ENCODE results near the gene NAB1.

GRCh38 chr2:190668892-190669291 lies 20.0 kb downstream of the NAB1 start:
- TF ChIP-seq CTCF (conservative IDR thresholded peaks at IDR 0.05 in 1 of 2, IDR thresholded peaks at IDR 0.05 in 1 of 2; ENCODE audit: extremely low read depth in 1 of 2, insufficient read depth in 1 of 2, low read depth in 1 of 2, low read length in 2 of 2): no peak
- no peak for TF ChIP-seq EZH2 (IDR thresholded peaks at IDR 0.05; ENCODE audit: borderline replicate concordance, low read length)
